ENCODE results near the gene SDK1.
A peak's percentile ranks its signal among the peaks of the same experiment; 100 is the strongest.

Gene SDK1

DNA sequence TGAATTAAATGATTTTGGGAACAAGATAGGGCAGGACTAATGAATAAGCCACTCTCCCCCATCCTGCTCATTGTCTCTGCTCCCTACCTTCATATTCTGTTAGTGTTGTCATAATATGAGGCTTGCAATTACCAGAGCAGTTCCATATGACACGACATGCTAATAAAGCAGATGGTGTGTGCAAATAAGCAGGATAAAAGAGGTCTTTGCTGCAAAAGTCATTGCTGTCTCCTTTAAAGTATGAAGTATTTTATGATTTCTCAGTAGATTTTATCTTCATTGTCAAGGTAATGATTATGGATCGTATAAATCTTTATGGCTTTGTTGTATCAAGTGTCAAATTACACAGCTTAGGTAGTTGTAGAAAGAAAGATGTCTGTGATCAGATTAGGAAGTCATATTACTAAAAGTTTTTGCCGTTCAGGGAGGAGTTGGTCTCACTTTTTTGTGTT, 114.8 kb downstream of the SDK1 start:
- peak; percentile 9 for DNase-seq

DNA sequence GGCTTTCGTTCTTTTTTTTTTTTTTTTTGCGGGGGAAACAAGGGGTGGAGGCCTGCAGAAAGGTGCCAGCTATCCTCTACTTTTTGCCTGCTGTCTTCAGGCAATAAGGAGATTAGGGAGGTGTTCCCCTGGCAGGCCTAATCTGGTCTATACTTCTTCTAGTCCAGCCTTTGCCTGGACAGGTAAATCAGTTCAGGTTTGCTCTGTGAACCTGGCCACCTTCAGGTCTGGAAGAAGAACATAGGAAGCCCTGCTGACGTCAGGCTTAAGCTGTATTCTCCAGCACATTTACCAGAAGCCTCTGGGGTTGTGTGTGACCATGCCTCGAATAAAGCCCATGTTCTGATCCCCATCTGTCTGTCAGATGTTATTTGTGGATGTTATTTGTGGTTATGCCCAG, 115.4 kb downstream of the SDK1 start:
- no peak for DNase-seq

DNA sequence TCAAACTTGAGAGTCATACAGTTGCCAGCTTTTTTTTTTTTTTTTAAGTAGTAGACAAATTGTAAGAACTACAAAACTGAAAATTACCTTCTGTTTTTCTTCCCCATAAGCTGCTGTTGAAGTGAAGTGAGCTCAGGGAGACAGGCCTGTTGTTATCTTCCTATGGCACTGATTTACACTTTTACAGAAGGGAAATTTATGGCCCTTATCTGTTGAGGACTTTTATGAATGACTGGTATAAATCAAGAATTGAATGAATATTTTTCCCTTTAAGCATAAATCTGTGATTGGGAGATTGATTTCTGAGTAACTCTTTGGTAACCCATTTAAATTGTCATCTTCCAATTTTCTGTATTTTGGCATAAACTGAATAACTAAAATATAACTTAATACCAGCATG, 124.0 kb downstream of the SDK1 start:
- no peak for DNase-seq

DNA sequence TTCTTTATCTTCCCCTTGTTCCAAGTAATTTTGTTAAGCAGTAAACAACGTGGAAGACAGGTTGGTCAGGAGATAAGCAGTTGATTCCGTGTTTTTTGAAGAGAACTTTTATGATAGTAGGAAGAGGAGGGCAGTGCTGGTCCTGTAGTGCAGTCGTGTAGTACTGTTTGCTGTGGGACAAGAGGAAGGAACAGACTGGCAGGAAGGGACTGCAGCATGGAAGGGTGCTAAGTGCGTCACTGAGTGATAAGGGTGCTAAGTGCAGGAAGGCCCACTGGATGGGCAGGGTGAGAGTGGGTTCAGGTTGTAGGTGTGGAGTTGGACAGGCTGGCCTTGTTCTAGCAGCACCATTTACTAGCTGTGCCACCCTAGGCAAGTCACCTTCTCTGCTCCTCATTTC, 125.0 kb downstream of the SDK1 start:
- DNase-seq: no peak

DNA sequence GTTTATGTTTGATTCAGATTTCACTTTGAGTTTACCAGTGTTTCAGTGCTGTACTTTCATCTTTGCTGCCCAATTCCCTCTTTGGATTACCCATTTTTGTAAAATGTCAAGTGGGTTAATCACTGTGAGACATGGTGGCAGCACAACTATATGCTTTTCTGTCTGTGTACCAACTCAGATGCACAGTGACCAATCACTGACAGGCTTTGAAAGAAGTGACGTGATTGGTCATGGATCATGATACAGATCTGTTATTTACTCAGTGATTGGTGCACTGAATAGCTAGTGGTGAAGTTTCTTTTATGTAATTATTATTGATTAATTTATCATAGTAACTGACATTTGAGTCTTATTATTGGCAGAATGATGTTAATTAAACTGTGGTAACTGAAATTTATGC, 126.9 kb downstream of the SDK1 start:
- no peak for DNase-seq

DNA sequence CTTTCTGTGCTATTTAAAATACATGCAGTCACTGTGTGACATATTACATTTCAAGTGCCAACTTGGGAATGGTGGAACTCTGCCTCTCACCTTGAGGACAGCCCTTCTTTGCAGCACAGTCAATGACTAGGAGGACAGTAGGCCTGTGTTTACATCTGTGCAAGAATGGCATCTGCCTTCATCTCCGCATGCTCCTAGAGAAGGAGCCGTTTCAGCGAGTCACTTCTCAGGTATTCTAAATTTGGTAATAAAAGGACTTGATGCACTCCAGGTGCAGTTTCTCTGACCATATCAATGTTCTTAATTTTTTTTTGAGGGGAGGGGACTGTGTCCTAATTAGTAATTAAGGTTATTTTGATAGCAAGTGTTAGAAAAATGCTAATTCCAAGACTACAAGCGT, 128.9 kb downstream of the SDK1 start:
- DNase-seq: no peak

DNA sequence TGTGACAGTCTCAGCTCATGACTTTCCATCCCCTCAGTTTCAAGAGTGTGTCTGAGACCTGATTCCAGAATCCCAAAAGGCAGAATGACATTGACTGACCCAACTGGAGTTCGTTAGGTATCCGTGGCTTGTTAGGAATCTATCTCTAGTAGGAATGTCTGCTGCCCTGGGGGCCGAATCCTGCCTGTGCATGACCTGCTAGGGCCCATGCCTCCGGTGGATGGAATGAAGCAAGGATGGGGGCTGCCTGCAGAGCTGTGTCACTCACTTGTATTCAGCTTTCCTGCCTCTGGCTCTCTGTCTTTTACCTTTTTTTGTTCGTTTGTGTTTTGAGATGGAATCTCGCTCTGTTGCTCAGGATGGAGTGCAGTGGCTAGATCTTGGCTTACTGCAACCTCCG, 129.5 kb downstream of the SDK1 start:
- DNase-seq: no peak

DNA sequence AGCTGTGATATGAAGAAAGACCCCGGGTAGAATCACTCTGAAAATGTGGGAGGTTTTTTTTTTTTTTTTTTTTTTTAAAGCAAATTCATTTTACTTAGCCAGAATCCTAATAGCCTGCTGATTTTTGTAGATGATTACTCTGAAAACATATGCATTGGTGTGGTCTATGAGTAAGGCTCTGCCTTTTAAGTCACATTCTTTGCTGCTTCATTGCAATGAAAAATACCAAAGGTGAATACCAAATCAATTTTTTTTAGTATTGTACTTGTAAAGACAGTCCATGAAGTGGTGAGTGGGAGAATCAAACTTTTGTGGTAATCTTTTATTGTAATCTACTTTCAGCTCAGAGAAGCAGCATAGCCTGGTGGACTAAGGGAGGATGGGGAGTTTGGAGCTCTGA, 130.3 kb downstream of the SDK1 start:
- no peak for DNase-seq

DNA sequence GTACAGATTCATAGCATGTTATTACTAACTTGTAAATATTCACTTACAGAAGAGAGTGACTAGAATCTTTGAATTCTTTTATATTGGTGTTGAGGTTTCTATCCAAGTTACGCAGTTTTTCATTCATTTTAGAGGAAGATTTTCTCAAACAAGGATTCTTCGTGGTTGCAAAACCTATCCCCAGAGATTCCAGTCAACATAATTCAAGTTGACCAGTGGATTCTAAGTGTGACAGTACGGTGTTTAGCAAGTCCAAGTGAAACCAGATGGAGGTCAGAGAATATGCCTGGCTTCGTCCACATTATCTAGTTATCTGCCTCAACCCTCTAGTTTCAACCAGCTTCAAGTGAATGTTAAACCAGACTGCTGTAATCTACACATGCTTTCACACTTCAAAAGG, 131.9 kb downstream of the SDK1 start:
- no peak for DNase-seq

DNA sequence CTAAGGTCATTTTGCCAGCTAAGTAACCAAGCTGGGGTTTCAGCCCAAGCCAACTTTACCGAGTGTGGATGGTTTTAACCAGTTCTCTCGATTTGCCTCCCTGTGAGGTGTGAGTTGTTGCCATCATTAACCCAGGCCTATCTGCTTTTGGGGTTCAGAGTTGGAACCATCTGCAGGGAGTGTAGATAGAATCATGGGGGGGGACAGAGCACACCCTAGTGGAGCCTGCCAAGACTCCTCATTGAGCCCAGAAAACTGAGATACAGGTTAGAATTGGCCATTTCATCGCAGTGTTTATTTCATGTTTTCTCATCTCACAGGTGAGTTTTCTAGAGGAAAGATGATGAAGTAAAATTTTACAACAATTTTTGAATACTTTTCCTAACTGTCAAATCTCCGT, 133.6 kb downstream of the SDK1 start:
- DNase-seq: no peak

DNA sequence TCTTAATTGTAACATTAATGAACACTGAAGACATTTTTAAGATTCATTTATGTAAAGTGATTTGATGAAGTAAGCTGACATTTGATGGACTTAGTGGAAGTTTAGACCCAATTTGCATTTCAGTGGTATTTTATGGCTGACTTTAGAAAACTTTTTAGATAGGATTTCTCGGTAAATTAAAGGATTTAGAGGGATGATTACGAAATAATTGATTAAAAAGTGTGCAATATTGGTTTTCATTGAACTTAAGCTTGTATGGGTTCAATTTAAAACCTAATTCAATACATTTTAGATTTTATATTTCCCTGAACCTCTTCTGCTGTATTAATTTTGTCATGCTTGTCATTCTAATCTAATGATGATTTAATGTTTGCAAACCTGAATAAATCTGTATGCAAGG, 135.1 kb downstream of the SDK1 start:
- DNase-seq: no peak

DNA sequence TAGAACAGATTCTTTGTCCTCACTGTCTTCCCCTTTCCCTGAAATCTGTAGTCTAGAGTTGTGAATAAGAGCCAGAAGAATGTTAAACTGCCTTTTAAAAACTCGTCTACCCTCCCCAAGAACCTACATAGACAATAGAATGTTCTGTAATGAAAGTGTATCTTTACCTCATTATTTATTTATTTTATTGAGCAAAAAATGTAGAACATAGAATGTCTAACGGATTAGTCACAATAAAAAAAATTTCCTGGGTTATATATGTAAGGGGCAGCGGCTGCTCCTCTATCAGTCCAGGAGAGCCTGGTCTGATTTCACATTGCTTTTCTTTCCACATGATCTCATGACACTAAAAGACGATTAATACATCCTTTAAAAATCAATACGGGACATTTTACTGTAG, 135.7 kb downstream of the SDK1 start:
- DNase-seq: no peak

DNA sequence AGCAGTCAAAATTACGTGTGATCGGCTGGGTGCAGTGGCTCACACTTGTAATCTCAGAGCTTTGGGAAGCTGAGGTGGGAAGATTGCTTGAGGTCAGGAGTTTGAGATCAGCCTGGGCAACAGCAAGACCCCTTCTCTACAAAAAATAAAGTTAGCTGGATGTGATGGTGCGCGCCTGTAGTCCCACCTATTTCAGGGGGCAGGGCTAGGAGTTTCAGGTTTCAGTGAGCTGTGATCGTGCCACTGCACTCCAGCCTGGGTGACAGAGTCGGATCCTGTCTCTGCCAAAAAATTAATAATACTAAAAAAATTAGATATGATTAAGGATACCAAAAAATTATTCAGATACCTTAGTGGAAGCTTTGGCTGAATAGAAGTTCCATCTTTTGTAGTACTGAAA, 136.4 kb downstream of the SDK1 start:
- DNase-seq: no peak

DNA sequence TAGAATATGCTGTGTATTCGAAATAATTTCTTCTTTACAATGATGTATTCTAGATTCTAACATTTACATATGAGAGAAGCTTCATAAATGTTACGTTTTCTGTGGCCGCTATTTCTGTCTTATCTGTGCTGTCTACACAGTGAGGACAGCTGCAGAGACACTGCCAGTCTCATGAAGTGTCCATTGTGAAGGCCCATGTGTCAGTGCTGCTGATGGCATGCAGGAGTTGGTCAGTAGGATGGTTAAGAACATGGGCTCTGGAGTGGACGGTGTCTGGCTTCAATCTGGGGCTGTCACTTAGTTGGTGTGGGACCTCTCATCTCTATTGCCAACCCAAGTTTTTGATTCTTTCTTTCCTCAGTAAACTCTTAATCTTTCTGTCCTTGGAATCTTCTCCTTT, 137.3 kb downstream of the SDK1 start:
- no peak for DNase-seq

DNA sequence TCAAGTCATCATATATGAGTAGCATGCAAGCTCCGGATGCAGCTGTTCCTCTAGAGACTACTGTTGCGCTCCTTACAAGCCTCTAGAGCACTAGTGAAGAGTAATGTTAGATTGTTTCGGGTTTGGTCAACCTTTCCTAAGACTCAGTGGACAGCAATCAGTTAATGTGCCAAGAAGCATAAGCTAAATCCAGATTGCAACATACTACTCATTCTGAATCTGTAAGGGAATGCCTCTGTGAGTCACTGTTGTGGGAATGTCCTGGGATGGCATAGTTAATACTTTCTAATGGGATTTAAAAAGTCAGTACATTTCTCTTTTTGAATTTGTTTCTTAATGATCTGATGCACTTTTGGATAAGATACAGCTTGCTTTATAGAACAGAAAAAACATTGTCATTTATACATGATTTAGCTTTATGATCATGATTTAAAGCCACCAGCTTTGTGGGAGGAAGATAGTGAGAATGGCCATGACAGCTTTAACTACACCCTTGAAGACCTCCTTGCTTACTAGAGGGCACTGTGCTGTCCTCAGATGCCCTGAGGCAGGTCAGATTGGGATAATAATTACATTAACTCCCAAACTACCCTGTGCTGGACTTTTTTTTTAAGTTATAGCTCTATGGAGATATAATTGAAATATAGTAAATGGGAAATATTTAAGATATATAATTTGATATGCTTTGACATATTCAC, 138.4 kb downstream of the SDK1 start:
- no peak for DNase-seq

DNA sequence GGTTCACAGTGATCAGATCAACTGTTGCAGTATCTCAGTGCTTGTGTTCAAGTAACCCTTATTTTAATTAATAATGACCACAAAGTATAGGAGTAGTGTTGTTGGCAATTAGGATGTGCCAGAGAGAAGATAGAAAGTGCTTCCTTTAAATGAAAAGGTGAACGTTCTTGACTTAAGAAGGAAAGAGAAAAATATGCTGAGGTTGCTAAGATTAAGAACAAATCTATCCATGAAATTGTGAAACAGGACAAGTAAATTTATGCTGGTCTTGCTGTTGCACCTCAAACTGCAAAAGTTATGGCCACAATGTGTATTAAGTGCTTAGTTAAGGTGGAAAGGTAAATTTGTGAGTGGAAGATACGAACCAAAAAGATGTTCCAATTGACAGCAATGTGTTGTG, 139.5 kb downstream of the SDK1 start:
- no peak for DNase-seq

DNA sequence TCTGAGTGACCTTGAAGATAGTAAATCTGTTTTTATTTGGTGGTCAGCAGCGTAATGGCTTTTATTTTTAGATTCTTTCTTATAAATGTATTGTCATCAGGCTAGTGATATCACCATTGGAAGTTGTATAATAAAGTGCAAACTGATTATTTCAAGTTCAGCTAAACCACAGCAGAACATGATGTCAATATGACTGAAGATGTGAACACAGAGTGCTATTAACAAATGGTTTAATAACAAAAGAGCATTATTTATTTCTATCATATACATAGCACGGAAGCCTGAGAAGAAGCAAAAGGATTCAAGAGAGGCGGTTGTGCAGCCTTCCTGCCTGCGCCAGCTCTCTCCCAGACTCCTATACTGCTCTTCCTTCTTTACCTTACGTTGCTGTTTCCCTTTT, 142.7 kb downstream of the SDK1 start:
- DNase-seq: no peak

DNA sequence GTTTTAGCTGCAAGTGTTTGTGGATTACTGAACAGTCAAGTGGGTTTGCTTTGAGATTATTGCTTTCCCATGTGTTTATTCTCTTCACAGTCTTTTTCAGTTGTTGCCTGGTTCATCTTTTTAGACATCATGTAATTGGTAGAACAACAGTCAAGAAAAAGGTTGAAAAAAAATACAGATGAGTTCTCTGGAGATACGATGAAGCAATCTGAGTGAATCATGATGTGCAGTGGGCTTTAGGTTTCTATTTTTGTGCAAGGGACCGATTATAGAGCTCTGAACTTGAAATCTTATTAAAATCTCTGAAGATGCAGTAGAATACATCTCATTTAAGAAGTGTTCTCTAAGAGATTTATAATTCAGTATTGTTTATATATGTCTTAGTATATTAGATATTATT, 145.7 kb downstream of the SDK1 start:
- no peak for DNase-seq

DNA sequence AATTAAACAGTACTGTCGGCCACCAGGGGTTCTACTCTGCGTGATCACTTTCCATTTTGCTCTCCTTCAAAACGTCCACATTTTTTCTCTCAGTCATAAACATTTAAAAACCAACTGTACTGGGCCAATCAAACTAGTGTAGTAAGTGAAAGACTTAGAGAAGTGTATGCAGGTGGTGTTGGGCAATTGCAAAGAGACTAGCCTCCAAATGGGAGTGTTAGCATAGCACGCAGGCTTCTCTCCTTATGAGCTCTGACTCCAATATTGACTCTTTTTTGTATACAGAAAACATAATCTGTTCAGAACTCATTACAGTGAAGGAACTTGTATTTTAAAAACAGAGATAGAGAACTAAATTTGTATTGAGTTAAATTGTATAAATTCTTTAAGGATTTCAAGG, 150.6 kb downstream of the SDK1 start:
- DNase-seq: no peak

DNA sequence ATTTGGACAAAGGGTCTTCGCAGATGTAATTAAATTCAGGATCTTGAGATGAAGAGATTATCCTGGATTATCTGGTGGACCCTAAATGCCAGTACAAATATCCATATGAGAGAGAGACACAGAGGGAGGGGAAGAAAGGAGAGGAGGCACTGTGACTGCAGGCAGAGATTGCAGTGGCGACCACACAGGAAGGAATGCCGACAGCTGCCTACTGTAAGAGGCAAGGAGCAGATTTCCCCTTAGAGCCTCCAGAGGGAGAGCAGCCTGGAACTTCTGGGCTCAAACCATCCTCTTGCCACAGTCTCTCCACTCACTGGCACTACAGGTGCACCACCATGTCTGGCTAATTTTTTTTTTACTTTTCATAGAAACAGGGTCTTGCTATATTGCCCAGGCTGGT, 152.3 kb downstream of the SDK1 start:
- no peak for DNase-seq

DNA sequence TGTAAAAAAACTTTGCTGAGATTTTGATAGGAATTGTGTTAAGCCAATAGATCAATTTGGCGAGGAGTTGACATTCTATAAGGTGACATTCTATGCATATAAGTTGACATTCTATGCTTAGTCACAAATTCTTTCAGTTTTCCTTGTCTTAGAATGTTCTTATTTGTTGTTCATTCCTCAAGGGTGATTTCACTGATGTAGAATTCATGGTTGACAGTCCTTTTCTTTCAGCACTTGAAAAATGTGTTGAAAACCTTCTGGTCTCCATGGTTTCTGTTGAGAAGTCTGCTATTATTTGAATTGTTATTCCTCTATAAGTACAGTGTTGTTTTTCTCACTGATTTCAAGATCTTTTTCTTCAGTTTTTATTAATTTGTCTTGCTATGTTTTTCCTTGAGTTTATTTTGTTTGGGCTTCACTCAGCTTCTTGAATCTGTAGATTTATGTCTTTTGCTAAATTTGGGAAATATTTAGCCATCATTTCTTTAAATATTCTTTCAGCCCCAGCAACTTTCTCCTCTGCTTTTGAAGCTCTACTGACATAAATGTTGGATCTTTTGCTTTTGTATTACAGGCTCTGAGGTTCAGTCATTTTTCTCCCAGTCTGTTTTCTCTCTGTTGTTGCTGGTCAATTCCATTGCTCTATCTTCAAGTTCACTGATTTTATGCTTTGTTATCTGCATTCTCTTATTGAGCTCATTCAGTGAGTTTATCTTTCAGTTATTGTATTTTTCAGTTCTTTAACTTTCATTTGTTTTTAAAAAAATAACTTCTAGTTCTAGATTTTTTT, 154.9 kb downstream of the SDK1 start:
- no peak for DNase-seq

DNA sequence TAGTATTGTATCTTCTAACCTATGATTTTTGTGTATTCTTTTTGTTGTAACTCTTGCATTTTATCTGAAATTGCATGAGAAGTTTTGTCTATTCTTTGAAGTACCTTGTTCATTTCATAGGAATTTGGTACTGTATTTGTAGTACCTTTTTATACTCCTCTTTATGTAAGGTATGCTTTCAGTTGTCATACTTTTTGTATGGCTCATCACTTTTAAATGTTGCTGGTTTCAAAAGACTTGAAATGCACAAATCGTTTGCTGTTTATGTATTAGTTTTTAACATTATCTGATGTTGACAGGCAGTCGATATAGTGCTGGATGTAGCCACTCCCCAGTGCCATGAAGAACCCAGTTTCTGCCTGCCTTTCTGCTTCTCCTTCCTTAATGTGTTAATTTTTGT, 158.1 kb downstream of the SDK1 start:
- no peak for DNase-seq

DNA sequence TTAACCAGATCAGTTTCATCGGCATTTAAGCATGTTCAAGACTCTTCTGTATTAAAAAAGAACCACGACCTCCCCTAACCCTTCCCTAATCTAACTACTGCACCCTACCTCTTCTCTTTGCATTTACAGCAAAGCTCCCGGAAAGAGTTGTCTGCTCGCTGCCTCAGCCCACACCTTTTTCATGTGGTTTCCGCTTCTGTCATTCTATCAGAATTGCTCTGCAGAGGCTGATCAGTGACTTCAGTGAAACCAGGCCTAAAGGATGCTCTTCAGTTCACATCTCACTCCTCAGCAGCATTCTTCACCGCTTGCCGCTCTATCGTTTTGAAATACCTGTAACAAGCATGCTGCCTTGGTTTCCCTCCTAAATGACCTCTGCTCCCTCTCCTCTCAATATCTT, 160.9 kb downstream of the SDK1 start:
- DNase-seq: no peak

DNA sequence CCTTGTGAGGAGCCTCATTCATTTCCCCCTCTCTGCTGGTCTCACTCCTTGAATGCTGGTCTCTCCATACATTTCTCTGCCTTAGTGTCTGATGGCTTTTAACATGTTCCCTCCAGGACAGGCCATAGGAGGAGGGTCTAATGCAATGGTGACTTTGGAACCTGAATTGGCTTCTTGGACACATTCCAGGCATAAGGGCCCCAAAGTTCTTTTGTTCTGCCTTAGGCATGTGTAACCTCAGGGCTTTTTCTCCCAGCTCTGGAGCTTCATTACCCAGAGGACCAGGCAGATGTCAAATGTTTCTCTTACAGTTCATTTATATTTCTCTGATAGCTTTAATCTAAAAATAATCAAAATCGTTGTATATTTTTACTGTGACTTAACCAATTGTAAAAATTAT, 162.6 kb downstream of the SDK1 start:
- DNase-seq: no peak

All from NCI-H1417 treated with DMSO at 0.1 percent for 48 hours (cell line).